GM15510 (cell line): ENCODE data around the gene NCOR2.

Source experiments
- POLR2A ChIP-seq: IDR thresholded peaks from 3 replicates; pipeline ENCODE4 v1.6.1; 2011; ENCODE audit warnings: borderline replicate concordance; ENCODE audit not compliant: insufficient read length; ENCODE audit errors: extremely low read depth

Gene NCOR2

GRCh38 chr12:124527861-124528561 lies 39.4 kb downstream of the NCOR2 start:
- TF ChIP-seq POLR2A: no peak

GRCh38 chr12:124525927-124526692 lies 41.3 kb downstream of the NCOR2 start:
- TF ChIP-seq POLR2A: no peak

- no peak for TF ChIP-seq POLR2A
Measured at GRCh38 chr12:124525455-124525854, 42.0 kb downstream of the NCOR2 start.

GRCh38 chr12:124524231-124524925 lies 43.0 kb downstream of the NCOR2 start:
- no peak for TF ChIP-seq POLR2A

GRCh38 chr12:124523071-124523470 lies 44.3 kb downstream of the NCOR2 start:
- no peak for TF ChIP-seq POLR2A

- TF ChIP-seq POLR2A: no peak
Measured at GRCh38 chr12:124520907-124521306, 46.5 kb downstream of the NCOR2 start.

- TF ChIP-seq POLR2A: no peak
Measured at GRCh38 chr12:124520265-124520701, 47.1 kb downstream of the NCOR2 start.

GRCh38 chr12:124519746-124520145 lies 47.7 kb downstream of the NCOR2 start:
- no peak for TF ChIP-seq POLR2A

- TF ChIP-seq POLR2A: no peak
Measured at GRCh38 chr12:124518051-124518932, 49.1 kb downstream of the NCOR2 start.
